WI38 (cell line): ENCODE data around the gene MPDU1.
"Not testable (repeated sequence)": the region's sequence is repeated elsewhere in the genome, so short reads cannot be mapped to it uniquely, and the experiment has no call there.

Source experiments
- H3K4me3 ChIP-seq: 2 replicates; pipeline ENCODE4 v1.5.1; 2011; ENCODE audit warnings: low read depth, mild to moderate bottlenecking, control low read depth, low read length
- CTCF ChIP-seq: IDR thresholded peaks from 2 replicates; pipeline ENCODE4 v1.5.1; 2012; ENCODE audit warnings: low read depth, mild to moderate bottlenecking, control low read depth, low read length

The MPDU1 gene

GRCh38 chr17:7592422-7593021, 8.9 kb downstream of the MPDU1 start:
- no peak for TF ChIP-seq CTCF
- H3K4me3 ChIP-seq = no peak overlapping the region

DNA sequence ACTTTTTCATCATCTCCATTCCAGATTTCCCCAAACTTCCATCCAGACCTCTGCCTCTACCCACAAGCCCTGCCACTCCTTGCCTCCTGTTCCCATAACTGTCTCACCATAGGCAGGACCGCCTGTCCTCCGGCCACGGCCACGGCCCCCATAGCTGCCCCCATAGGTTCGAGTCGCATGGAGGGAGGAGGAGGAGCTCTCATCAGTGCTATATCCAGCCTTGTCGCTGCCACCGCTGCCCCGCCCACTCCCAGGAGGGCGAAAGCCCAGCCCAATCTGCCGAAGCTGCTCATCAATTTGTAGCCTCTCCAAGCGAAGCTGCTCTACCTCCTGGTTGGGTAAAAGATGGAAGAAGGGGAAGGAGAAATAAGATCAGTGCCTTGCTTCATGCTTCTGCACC, 9.6 kb downstream of the MPDU1 start:
- TF ChIP-seq CTCF = no peak
- H3K4me3 ChIP-seq = no peak overlapping the region

DNA sequence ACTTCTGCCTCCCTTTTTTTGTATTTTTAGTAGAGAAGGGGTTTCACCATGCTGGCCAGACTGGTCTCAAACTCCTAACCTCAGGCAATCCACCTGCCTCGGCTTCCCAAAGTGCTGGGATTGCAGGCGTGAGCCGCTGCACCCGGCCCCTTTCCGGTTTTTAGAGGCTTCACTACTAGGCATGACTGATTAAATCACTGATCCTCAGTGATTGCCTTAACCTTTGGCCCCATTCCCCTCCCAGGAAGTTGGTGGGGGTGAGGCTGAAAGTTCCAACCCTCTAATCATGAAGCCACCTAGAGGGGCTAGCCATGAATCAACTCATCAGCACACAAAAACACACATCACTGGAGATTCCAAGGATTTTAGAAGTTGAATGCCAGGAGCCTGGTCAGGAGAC, 13.9 kb downstream of the MPDU1 start:
- H3K4me3 ChIP-seq = not testable (repeated sequence)

GRCh38 chr17:7606280-7606679, 22.6 kb downstream of the MPDU1 start:
- no peak overlapping the region for H3K4me3 ChIP-seq
- TF ChIP-seq CTCF = no peak

GRCh38 chr17:7610641-7611040, 27.0 kb downstream of the MPDU1 start:
- TF ChIP-seq CTCF = no peak
- H3K4me3 ChIP-seq = no peak overlapping the region

DNA sequence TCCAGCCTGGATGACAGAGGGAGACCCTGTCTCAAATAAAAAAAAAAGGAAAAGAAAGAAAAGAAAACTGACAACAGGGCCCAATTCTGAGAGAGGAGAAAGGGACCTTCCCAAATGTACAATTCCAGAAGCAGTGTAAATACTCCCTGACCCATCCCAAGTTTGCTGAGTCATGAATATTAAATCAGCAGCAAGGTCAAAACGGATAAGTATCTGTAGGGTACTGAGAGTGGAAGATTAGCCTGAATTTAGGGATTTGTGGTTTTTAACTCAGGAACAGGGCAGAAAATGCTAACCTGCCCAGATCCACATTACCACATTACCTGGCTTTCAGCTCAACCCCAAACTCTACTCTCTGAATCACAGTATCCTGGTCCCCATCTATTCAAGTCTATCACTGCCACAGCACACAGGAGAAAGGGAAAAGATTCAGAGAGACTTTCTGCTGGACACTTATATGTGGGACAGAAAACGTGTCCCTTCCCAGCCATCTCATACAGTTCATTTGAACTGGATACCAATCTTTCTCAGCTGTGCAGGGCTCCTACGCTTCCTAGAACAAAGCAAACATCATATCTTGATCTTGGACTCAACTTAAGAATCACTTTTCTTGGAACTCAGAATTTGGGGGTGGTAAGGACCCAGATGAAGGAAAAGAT, 28.1 kb downstream of the MPDU1 start:
- no peak for TF ChIP-seq CTCF
- H3K4me3 ChIP-seq = no peak overlapping the region

GRCh38 chr17:7612294-7612640, 28.6 kb downstream of the MPDU1 start:
- no peak for TF ChIP-seq CTCF
- H3K4me3 ChIP-seq = no peak overlapping the region
